DOHH2 (cell line): ENCODE measurements around the gene DRD2.

Experiments
- CTCF ChIP-seq: fragments of 200-600 bp; sonication (generic); IDR thresholded peaks from one replicate; pipeline ENCODE4 v1.5.1; 2014; ENCODE audit warnings: antibody characterized with exemption, mild to moderate bottlenecking, low read depth, low read length; ENCODE audit not compliant: poor library complexity, severe bottlenecking
- EZH2phosphoT487 ChIP-seq: fragments of 200-600 bp; sonication (generic); IDR thresholded peaks from 2 replicates; pipeline ENCODE4 v1.6.1; 2017; ENCODE audit warnings: borderline replicate concordance, mild to moderate bottlenecking, antibody characterized with exemption, low read length, moderate library complexity, mixed read lengths

GRCh38 chr11:113473983-113474361, 1.2 kb downstream of the DRD2 start:
- TF ChIP-seq CTCF = no peak
- no peak for TF ChIP-seq EZH2phosphoT487
